Breast epithelium (tissue), 4 donors: ENCODE results near the gene PHACTR3. TPM values are rescaled to one million over a fixed set of nuclear protein-coding genes. Genes with fewer than 3 reads are reported as not detected.
A peak's percentile ranks its signal among the peaks of the same experiment; 100 is the strongest.

Source experiments
- DNase-seq, 2 donors: peaks; one replicate each; pipeline ENCODE4 v3.0.0-alpha.2; 2019; ENCODE audit warnings: low spot score in 2 of 2
- H3K27ac ChIP-seq, 2 donors: fragments of 200-600 bp; sonication (generic) in 1 of 2; one replicate each; pipeline ENCODE4 v1.5.1; 2016 to 2019; ENCODE audit warnings: mild to moderate bottlenecking in 1 of 2
- H3K27me3 ChIP-seq, 2 donors: fragments of 200-600 bp; sonication (generic) in 1 of 2; one replicate each; pipeline versions ENCODE4 v1.5.1 to v1.6.0; 2017 to 2019; ENCODE audit warnings: control low read depth in 1 of 2, mild to moderate bottlenecking in 1 of 2
- H3K36me3 ChIP-seq: fragments of 200-600 bp; one replicate; pipeline ENCODE4 v1.5.1; 2019
- H3K4me1 ChIP-seq, 2 donors: fragments of 200-600 bp; sonication (generic); one replicate each; pipeline ENCODE4 v1.5.1; 2016 to 2019; ENCODE audit warnings: control low read depth in 1 of 2
- H3K4me3 ChIP-seq, 3 donors: fragments of 200-600 bp; sonication (generic); 1 replicate in 2 of 3; 2 replicates in 1 of 3; pipeline ENCODE4 v1.5.1; 2016 to 2019; ENCODE audit warnings: mild to moderate bottlenecking in 3 of 3, moderate library complexity in 2 of 3
- H3K9me3 ChIP-seq, 2 donors: fragments of 200-600 bp; sonication (generic) in 1 of 2; one replicate each; pipeline ENCODE4 v1.5.1; 2016 to 2019; ENCODE audit warnings: control low read depth in 1 of 2
- CTCF ChIP-seq, 3 donors: fragments of 450-650 bp; IDR thresholded peaks; one replicate each; pipeline ENCODE4 v1.5.1; 2016 to 2017; ENCODE audit warnings: antibody characterized with exemption in 3 of 3, mild to moderate bottlenecking in 3 of 3, moderate library complexity in 3 of 3
- POLR2A ChIP-seq: fragments of 450-650 bp; IDR thresholded peaks from one replicate; pipeline ENCODE4 v1.6.1; 2016; ENCODE audit warnings: antibody characterized with exemption, mild to moderate bottlenecking, moderate library complexity
- POLR2AphosphoS5 ChIP-seq, 3 donors: sonication (generic); formaldehyde crosslinking; IDR thresholded peaks; one replicate each; pipeline ENCODE4 v1.6.1; 2017; ENCODE audit warnings: antibody characterized with exemption in 3 of 3
- intact Hi-C: fragments of 100-400 bp; cut with DNase I; formaldehyde crosslinking; loops from one replicate; pipeline ENCODE4 v1.15.1; 2023; ENCODE audit warnings: low total_unique reads
- total RNA-seq, 3 donors: library from RNA; depleted of rRNA; stranded (reverse); fragments of >200 nt; gene quantifications; one replicate each; pipeline ENCODE4 v1.1.0, GENCODE V29; 2016

The PHACTR3 gene
- total RNA-seq, 3 donors from 2014 or later: 0.16 to 0.33 (median 0.29) TPM

- intact Hi-C loops: no loop called here
- Histone ChIP-seq H3K4me1 (no peaks in the 10 kb centered on the region), H3K9me3 (no peaks in the 10 kb centered on the region), H3K4me3 (no peak overlapping the region), H3K36me3 (no peaks in the 10 kb centered on the region), H3K27me3 (peaks cover 0 to 31% of the 10 kb centered on the region in 2 donors), H3K27ac (no peak overlapping the region)
- no peak for TF ChIP-seq POLR2AphosphoS5 (IDR thresholded peaks at IDR 0.05)
- TF ChIP-seq POLR2A: no peak
- TF ChIP-seq CTCF (IDR thresholded peaks at IDR 0.05): no peak
- DNase-seq: no peak
These were observed 7.1 kb upstream of the PHACTR3 start for GRCh38 chr20:59597240-59597639.

GRCh38 chr20:59598625-59599310 lies 5.6 kb upstream of the PHACTR3 start:
- no peak for DNase-seq
- no peaks in the 10 kb centered on the region for H3K4me1 ChIP-seq
- intact Hi-C loops: no loop called here
- TF ChIP-seq POLR2A: no peak
- peak; percentile 18 to 55 (median 51) for TF ChIP-seq CTCF (IDR thresholded peaks at IDR 0.05)
- no peaks in the 10 kb centered on the region for H3K9me3 ChIP-seq
- H3K27ac ChIP-seq: no peak overlapping the region
- H3K4me3 ChIP-seq: no peak overlapping the region
- H3K27me3 ChIP-seq: peaks cover 0 to 46% of the 10 kb centered on the region in 2 donors
- no peaks in the 10 kb centered on the region for H3K36me3 ChIP-seq

GRCh38 chr20:59599941-59600340 lies 4.4 kb upstream of the PHACTR3 start:
- TF ChIP-seq POLR2AphosphoS5 (IDR thresholded peaks at IDR 0.05) (no peak), POLR2A (no peak), CTCF (IDR thresholded peaks at IDR 0.05) (no peak)
- no peaks in the 10 kb centered on the region for H3K36me3 ChIP-seq
- H3K4me1 ChIP-seq: no peaks in the 10 kb centered on the region
- DNase-seq: no peak
- intact Hi-C loops: no loop called here
- H3K27me3 ChIP-seq: peaks cover 0 to 58% of the 10 kb centered on the region in 2 donors
- no peak overlapping the region for H3K4me3 ChIP-seq
- H3K9me3 ChIP-seq: no peaks in the 10 kb centered on the region
- no peak overlapping the region for H3K27ac ChIP-seq

GRCh38 chr20:59600472-59600871 lies 3.9 kb upstream of the PHACTR3 start:
- H3K27me3 ChIP-seq: peaks cover 0 to 63% of the 10 kb centered on the region in 2 donors
- intact Hi-C loops: no loop called here
- TF ChIP-seq CTCF (IDR thresholded peaks at IDR 0.05): no peak
- TF ChIP-seq POLR2AphosphoS5 (IDR thresholded peaks at IDR 0.05): no peak
- no peak for TF ChIP-seq POLR2A
- no peaks in the 10 kb centered on the region for H3K9me3 ChIP-seq
- H3K4me3 ChIP-seq: no peak overlapping the region
- H3K4me1 ChIP-seq: no peaks in the 10 kb centered on the region
- H3K27ac ChIP-seq: no peak overlapping the region
- no peak for DNase-seq
- no peaks in the 10 kb centered on the region for H3K36me3 ChIP-seq

GRCh38 chr20:59602546-59603080 lies 1.7 kb upstream of the PHACTR3 start:
- no peak for DNase-seq
- TF ChIP-seq POLR2A (no peak), POLR2AphosphoS5 (IDR thresholded peaks at IDR 0.05) (no peak), CTCF (IDR thresholded peaks at IDR 0.05) (no peak)
- intact Hi-C loops: no loop called here
- peaks cover 0 to 85% of the 10 kb centered on the region in 2 donors for H3K27me3 ChIP-seq
- H3K9me3 ChIP-seq: no peaks in the 10 kb centered on the region
- no peak overlapping the region for H3K4me3 ChIP-seq
- H3K27ac ChIP-seq: no peak overlapping the region
- no peaks in the 10 kb centered on the region for H3K4me1 ChIP-seq
- no peaks in the 10 kb centered on the region for H3K36me3 ChIP-seq
